Gastrocnemius medialis (tissue), 4 donors: ENCODE data around the gene CEBPZ.

Experiments used
- POLR2A ChIP-seq, 2 donors: fragments of 450-650 bp; IDR thresholded peaks; one replicate each; pipeline ENCODE4 v1.6.1; 2017; ENCODE audit warnings: antibody characterized with exemption in 2 of 2, mild to moderate bottlenecking in 2 of 2, moderate library complexity in 2 of 2
- TF ChIP-seq, protein P1 (sequence below), 5 experiments: fragments of 450-650 bp in 3 of 5; fragments of 200-600 bp in 2 of 5; sonication (generic) in 2 of 5; IDR thresholded peaks in 4 of 5; conservative IDR thresholded peaks in 1 of 5; 1 replicate in 4 of 5; 2 replicates in 1 of 5; pipeline ENCODE4 v1.5.1; 2016 to 2019; ENCODE audit warnings: antibody characterized with exemption in 5 of 5, mild to moderate bottlenecking in 3 of 5, moderate library complexity in 3 of 5

DNA sequence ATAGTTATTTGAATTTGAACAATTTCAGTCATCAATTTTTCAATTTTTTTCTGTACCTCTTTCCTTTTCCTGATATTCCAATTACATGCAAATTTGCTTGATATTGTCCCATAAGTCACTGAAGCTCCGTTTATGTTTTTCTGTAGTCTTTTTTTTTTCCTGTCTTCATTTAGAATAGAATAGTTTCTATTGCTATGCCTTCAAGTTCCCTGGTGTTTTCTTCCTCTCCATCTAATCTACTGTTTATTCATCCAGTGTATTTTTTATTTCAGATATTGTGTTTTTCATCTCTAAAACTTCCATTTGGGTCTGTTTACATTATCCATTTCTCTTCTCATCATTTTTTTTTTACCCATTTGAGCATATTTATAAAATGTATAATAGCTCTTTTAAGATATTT is 66.6 kb downstream of the CEBPZ start:
- TF ChIP-seq, protein P1, sequence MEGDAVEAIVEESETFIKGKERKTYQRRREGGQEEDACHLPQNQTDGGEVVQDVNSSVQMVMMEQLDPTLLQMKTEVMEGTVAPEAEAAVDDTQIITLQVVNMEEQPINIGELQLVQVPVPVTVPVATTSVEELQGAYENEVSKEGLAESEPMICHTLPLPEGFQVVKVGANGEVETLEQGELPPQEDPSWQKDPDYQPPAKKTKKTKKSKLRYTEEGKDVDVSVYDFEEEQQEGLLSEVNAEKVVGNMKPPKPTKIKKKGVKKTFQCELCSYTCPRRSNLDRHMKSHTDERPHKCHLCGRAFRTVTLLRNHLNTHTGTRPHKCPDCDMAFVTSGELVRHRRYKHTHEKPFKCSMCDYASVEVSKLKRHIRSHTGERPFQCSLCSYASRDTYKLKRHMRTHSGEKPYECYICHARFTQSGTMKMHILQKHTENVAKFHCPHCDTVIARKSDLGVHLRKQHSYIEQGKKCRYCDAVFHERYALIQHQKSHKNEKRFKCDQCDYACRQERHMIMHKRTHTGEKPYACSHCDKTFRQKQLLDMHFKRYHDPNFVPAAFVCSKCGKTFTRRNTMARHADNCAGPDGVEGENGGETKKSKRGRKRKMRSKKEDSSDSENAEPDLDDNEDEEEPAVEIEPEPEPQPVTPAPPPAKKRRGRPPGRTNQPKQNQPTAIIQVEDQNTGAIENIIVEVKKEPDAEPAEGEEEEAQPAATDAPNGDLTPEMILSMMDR (IDR thresholded peaks at IDR 0.05 in 4 of 5, conservative IDR thresholded peaks at IDR 0.05 in 1 of 5): no peak
- TF ChIP-seq POLR2A (IDR thresholded peaks at IDR 0.05): no peak
